Measurements from ENCODE around the gene LDLRAD4. TPM values are rescaled to one million over a fixed set of nuclear protein-coding genes. Genes with fewer than 3 reads are reported as not detected.

LDLRAD4 gene
- total and polyA plus RNA-seq, 2 donors (not counting 1 experiment from before 2014, with no cell fraction given): 13.9 to 35.7 TPM

DNA sequence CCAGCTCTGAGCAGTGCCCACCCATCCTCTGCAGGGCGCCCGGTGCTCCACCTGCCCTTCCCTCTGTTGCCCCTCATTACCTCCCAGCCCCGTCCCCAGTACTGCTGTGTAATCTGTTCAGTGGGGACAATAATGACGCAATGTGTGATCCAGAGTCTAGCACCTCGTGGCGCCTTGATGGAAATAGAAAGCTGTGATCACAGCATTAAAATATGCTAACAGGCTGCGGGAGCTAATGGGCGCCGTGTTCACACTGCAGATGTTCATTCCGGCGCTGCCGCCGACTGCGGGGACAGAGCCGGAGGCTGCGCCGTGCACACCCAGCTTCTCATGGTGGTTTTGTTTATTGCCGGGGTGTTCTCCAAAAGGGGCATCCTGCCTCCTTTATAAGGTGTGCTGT lies 235.2 kb downstream of the LDLRAD4 start:
- Histone ChIP-seq H3K4me2 (replicated peaks; ENCODE audit: low read depth, low read length, poor library complexity, severe bottlenecking) (no peak overlapping the region), H3K36me3 (replicated peaks in 1 of 2; ENCODE audit: control extremely low read depth in 1 of 2, control insufficient read depth in 1 of 2, extremely low read depth in 1 of 2, insufficient read depth in 2 of 2, low read length in 1 of 2) (no peaks in the 10 kb centered on the region), H4K20me1 (ENCODE audit: control insufficient read depth, insufficient read depth, low read length, poor library complexity, severe bottlenecking) (no peaks in the 10 kb centered on the region), H3K27ac (ENCODE audit: low read length in 2 of 2) (no peak overlapping the region), H3K79me2 (ENCODE audit: control insufficient read depth, insufficient read depth, low read length) (no peaks in the 10 kb centered on the region), H2AFZ (ENCODE audit: insufficient read depth, low read depth, low read length, poor library complexity, severe bottlenecking) (no peak overlapping the region), H3K4me3 (ENCODE audit: control extremely low read depth in 1 of 5, extremely low read depth in 1 of 5, insufficient read depth in 1 of 5, low read depth in 2 of 5, low read length in 4 of 5) (no peak overlapping the region), H3K9ac (ENCODE audit: low read length) (no peak overlapping the region), H3K4me1 (ENCODE audit: control insufficient read depth in 2 of 2, insufficient read depth in 2 of 2, low read length in 2 of 2) (peaks cover 7% of the 10 kb centered on the region in 2 donors), H3K27me3 (replicated peaks in 1 of 4; ENCODE audit: control extremely low read depth in 1 of 4, control insufficient read depth in 3 of 4, insufficient read depth in 4 of 4, low read length in 3 of 4) (peaks cover 0 to 24% (median 7%) of the 10 kb centered on the region in 4 experiments), H3K9me3 (ENCODE audit: control extremely low read depth in 1 of 3, control insufficient read depth in 2 of 3, insufficient read depth in 1 of 3, low read length in 2 of 3) (peaks cover 0 to 3% (median 0%) of the 10 kb centered on the region in 3 donors)
- intact Hi-C loops (cut with micrococcal nuclease): no loop called here
- no peak for DNase-seq
- Mint-ChIP-seq H3K27me3 (peaks cover 32% of the 10 kb centered on the region), H3K9me3 (ENCODE audit: insufficient read depth) (no peaks in the 10 kb centered on the region), H3K27ac (no peak overlapping the region), H3K4me1 (peaks cover 16% of the 10 kb centered on the region), H3K4me3 (no peak overlapping the region)
- ChIA-PET CTCF (interaction anchor here (0.6 kb wide), 1 partner anchor 68 kb away, joined by 3 read pairs; no protein-coding TSS in a partner anchor), POLR2A (no interaction called here)
- no peak for ATAC-seq (ENCODE audit: low read depth)
- WGBS (ENCODE audit: insufficient coverage): 96% methylated on average over 18 of the region's 18 CpGs
- TF ChIP-seq, protein P1, sequence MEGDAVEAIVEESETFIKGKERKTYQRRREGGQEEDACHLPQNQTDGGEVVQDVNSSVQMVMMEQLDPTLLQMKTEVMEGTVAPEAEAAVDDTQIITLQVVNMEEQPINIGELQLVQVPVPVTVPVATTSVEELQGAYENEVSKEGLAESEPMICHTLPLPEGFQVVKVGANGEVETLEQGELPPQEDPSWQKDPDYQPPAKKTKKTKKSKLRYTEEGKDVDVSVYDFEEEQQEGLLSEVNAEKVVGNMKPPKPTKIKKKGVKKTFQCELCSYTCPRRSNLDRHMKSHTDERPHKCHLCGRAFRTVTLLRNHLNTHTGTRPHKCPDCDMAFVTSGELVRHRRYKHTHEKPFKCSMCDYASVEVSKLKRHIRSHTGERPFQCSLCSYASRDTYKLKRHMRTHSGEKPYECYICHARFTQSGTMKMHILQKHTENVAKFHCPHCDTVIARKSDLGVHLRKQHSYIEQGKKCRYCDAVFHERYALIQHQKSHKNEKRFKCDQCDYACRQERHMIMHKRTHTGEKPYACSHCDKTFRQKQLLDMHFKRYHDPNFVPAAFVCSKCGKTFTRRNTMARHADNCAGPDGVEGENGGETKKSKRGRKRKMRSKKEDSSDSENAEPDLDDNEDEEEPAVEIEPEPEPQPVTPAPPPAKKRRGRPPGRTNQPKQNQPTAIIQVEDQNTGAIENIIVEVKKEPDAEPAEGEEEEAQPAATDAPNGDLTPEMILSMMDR (IDR thresholded peaks at IDR 0.05): no peak
- TF ChIP-seq EZH2 (IDR thresholded peaks at IDR 0.05; ENCODE audit: borderline replicate concordance, insufficient read depth, low read depth, low read length, poor library complexity, severe bottlenecking): no peak

DNA sequence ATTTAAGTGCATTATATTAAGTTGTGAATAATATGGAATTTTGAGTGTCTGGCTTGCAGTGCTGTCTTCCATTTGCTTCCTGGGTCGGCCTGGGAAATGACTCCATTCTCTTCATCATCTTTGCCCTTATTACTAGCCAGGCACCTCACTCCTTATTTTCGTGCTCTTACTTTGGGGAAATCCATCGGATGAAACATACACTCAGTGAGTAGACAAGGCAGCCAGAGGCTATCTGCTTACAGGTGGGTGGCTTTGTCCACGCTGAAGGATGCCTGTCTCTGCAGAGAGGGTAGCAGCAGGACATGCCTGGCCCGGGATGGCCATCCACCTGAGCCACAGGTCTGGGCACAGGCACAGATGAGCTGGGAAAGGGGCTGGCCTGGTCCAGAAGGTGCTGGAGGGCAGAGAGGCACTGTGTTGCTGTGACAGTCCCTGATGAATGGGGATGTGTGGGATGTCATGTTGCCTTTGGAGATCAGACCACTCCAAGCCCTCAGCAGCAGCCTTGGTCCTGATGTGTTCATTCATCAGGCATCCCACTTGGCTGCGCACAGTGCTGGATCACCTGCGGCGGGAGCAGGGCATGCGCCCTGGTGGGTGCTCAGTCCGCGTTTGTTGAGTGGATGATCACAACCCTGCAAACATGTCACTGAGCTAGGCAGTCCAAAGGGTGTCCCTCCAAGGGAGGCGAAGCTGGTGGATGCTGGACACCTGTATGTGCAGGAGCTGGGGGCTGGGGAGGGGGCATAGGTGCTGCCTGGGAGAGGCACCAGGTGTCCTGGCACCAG lies 236.0 kb downstream of the LDLRAD4 start:
- no peak overlapping the region for H2AFZ ChIP-seq (ENCODE audit: insufficient read depth, low read depth, low read length, poor library complexity, severe bottlenecking)
- H3K79me2 ChIP-seq (ENCODE audit: control insufficient read depth, insufficient read depth, low read length): no peaks in the 10 kb centered on the region
- Mint-ChIP-seq H3K4me3 (no peak overlapping the region), H3K27ac (no peak overlapping the region), H3K4me1 (peaks cover 16% of the 10 kb centered on the region), H3K27me3 (peaks cover 31% of the 10 kb centered on the region), H3K9me3 (ENCODE audit: insufficient read depth) (no peaks in the 10 kb centered on the region)
- H3K9me3 ChIP-seq (ENCODE audit: control extremely low read depth in 1 of 3, control insufficient read depth in 2 of 3, insufficient read depth in 1 of 3, low read length in 2 of 3): peaks cover 0 to 3% (median 0%) of the 10 kb centered on the region in 3 donors
- POLR2A ChIA-PET: no interaction called here
- no peak overlapping the region for H3K27ac ChIP-seq (ENCODE audit: low read length in 2 of 2)
- intact Hi-C loops (cut with micrococcal nuclease): no loop called here
- TF ChIP-seq EZH2 (IDR thresholded peaks at IDR 0.05; ENCODE audit: borderline replicate concordance, insufficient read depth, low read depth, low read length, poor library complexity, severe bottlenecking): no peak
- TF ChIP-seq, protein P1 (IDR thresholded peaks at IDR 0.05): no peak
- H3K4me3 ChIP-seq (ENCODE audit: control extremely low read depth in 1 of 5, extremely low read depth in 1 of 5, insufficient read depth in 1 of 5, low read depth in 2 of 5, low read length in 4 of 5): no peak overlapping the region
- peaks cover 7% of the 10 kb centered on the region in 2 donors for H3K4me1 ChIP-seq (ENCODE audit: control insufficient read depth in 2 of 2, insufficient read depth in 2 of 2, low read length in 2 of 2)
- H4K20me1 ChIP-seq (ENCODE audit: control insufficient read depth, insufficient read depth, low read length, poor library complexity, severe bottlenecking): no peaks in the 10 kb centered on the region
- no peak for DNase-seq
- over 99% methylated on average over 11 of the region's 12 CpGs for WGBS (ENCODE audit: insufficient coverage)
- H3K9ac ChIP-seq (ENCODE audit: low read length): no peak overlapping the region
- no peak for ATAC-seq (ENCODE audit: low read depth)
- H3K4me2 ChIP-seq (replicated peaks; ENCODE audit: low read depth, low read length, poor library complexity, severe bottlenecking): no peak overlapping the region
- H3K36me3 ChIP-seq (replicated peaks in 1 of 2; ENCODE audit: control extremely low read depth in 1 of 2, control insufficient read depth in 1 of 2, extremely low read depth in 1 of 2, insufficient read depth in 2 of 2, low read length in 1 of 2): no peaks in the 10 kb centered on the region
- H3K27me3 ChIP-seq (replicated peaks in 1 of 4; ENCODE audit: control extremely low read depth in 1 of 4, control insufficient read depth in 3 of 4, insufficient read depth in 4 of 4, low read length in 3 of 4): peaks cover 0 to 25% (median 7%) of the 10 kb centered on the region in 4 experiments
- CTCF ChIA-PET: interaction anchor here (0.6 kb wide), 1 partner anchor 68 kb away, joined by 3 read pairs; no protein-coding TSS in a partner anchor
